K562 (cell line): ENCODE measurements around the gene LINGO4. TPM values are rescaled to one million over a fixed set of nuclear protein-coding genes. Genes with fewer than 3 reads are reported as not detected.

Experiments
- ATAC-seq: fragments of 200-7000 bp; cut with Tn5 transposase; 3 replicates; pipeline ENCODE4 v1.9.1; 2020; ENCODE audit warnings: moderate library complexity
- BruUV-seq: library from RNA; stranded (reverse); fragments of 400-500 nt; replicated peaks from 2 replicates; lab custom pipeline; 2021; lab: Mats Ljungman, UMichigan
- CTCF ChIA-PET: fragments of 300-600 bp; formaldehyde crosslinking; extraction: SDS; loops from one replicate; lab custom pipeline; 2021; ENCODE audit warnings: low intra/inter-chr PET ratio; lab: Yijun Ruan, JAX
- POLR2A ChIA-PET: fragments of 300-600, 350-650 bp; sonication (Branson Sonifier 250); formaldehyde crosslinking; extraction: SDS; loops from one replicate; lab custom pipeline; 2021; ENCODE audit warnings: antibody characterized with exemption, inconsistent platforms; lab: Yijun Ruan, JAX
- DNase-seq, 4 experiments: peaks; one replicate each; pipeline versions ENCODE4 v3.0.0 to v3.0.0-alpha.2; 2011 to 2018; ENCODE audit warnings: low spot score in 3 of 4, mixed read lengths in 3 of 4; ENCODE audit errors: extremely low read depth in 1 of 4
- FAIRE-seq: peaks from 2 replicates; lab custom pipeline; 2011; peaks lifted over from hg19 to GRCh38; lab: Jason Lieb, UNC
- H2AFZ ChIP-seq: 2 replicates; pipeline ENCODE4 v1.6.0; 2011; ENCODE audit warnings: low read depth, low read length, control low read depth, inconsistent platforms
- H3K27ac ChIP-seq: fragments of 200-600 bp; 3 replicates; pipeline ENCODE4 v1.8.0; 2011; ENCODE audit warnings: low read depth, mild to moderate bottlenecking, control low read depth, inconsistent platforms, low read length, moderate library complexity, mixed read lengths; ENCODE audit errors: extremely low read depth
- H3K27me3 ChIP-seq, 2 experiments: fragments of 300-600 bp in 1 of 2; 2 replicates in 1 of 2; 3 replicates in 1 of 2; pipeline versions ENCODE4 v1.6.0 to v1.8.0; 2011; ENCODE audit warnings: inconsistent platforms in 2 of 2, low read length in 2 of 2, mild to moderate bottlenecking in 1 of 2, mixed read lengths in 1 of 2, moderate library complexity in 1 of 2; ENCODE audit not compliant: control insufficient read depth in 2 of 2, insufficient read depth in 2 of 2
- H3K36me3 ChIP-seq: fragments of 300-600 bp; 3 replicates; pipeline ENCODE4 v1.8.0; 2011; ENCODE audit warnings: mild to moderate bottlenecking, low read length, inconsistent platforms; ENCODE audit not compliant: control insufficient read depth, insufficient read depth
- H3K4me1 ChIP-seq, 2 experiments: fragments of 200-600 bp in 1 of 2; replicated peaks in 1 of 2; 2 replicates in 1 of 2; 3 replicates in 1 of 2; pipeline versions ENCODE4 v1.5.1 to v1.8.0; 2011; ENCODE audit warnings: inconsistent platforms in 2 of 2, low read length in 2 of 2, mild to moderate bottlenecking in 1 of 2, mixed read lengths in 1 of 2, moderate library complexity in 1 of 2; ENCODE audit not compliant: control insufficient read depth in 2 of 2, insufficient read depth in 2 of 2
- H3K4me2 ChIP-seq: 2 replicates; pipeline ENCODE4 v1.6.1; 2011; ENCODE audit warnings: low read length, control low read depth, inconsistent platforms, mixed read lengths; ENCODE audit not compliant: insufficient read depth
- H3K4me3 ChIP-seq: fragments of 200-600 bp; sonication (generic), shearing (Covaris generic); 2 replicates; pipeline ENCODE4 v1.5.1; 2016; ENCODE audit warnings: control low read depth, inconsistent platforms
- H3K79me2 ChIP-seq: fragments of 200-600 bp; 3 replicates; pipeline ENCODE4 v1.8.0; 2011; ENCODE audit warnings: low read length, inconsistent platforms; ENCODE audit not compliant: control insufficient read depth, insufficient read depth
- H3K9ac ChIP-seq, 2 experiments: 2 replicates each; pipeline versions ENCODE4 v1.6.0 to v1.6.1; 2011; ENCODE audit warnings: low read depth in 2 of 2, low read length in 2 of 2, control low read depth in 1 of 2, inconsistent platforms in 1 of 2, mild to moderate bottlenecking in 1 of 2, mixed read lengths in 1 of 2; ENCODE audit not compliant: insufficient read depth in 1 of 2
- H3K9me1 ChIP-seq: one replicate; pipeline ENCODE4 v1.6.0; 2011; ENCODE audit warnings: inconsistent platforms, mild to moderate bottlenecking, low read length, moderate library complexity; ENCODE audit not compliant: control insufficient read depth, insufficient read depth
- H3K9me3 ChIP-seq: replicated peaks from 2 replicates; pipeline ENCODE4 v1.5.1; 2011; ENCODE audit warnings: low read depth, low read length, inconsistent platforms; ENCODE audit not compliant: control insufficient read depth, insufficient read depth
- H4K20me1 ChIP-seq: replicated peaks from 2 replicates; pipeline ENCODE4 v1.6.1; 2011; ENCODE audit warnings: low read length, inconsistent platforms, mixed read lengths; ENCODE audit not compliant: control insufficient read depth, insufficient read depth
- ESRRA ChIP-seq: fragments of 450-650 bp; IDR thresholded peaks from 2 replicates; pipeline ENCODE4 v1.6.1; 2014; ENCODE audit warnings: low read depth, mild to moderate bottlenecking, moderate library complexity, borderline replicate concordance
- ETV6 ChIP-seq, 3 experiments: fragments of 150-350 bp in 1 of 3; sonication (generic) in 1 of 3; formaldehyde crosslinking in 1 of 3; IDR thresholded peaks; 2 replicates each; pipeline versions ENCODE4 v1.6.1 to v1.8.0; 2014 to 2022; ENCODE audit warnings: borderline replicate concordance in 2 of 3, low read depth in 2 of 3, antibody characterized with exemption in 1 of 3, low read length in 1 of 3, mild to moderate bottlenecking in 1 of 3, missing genetic modification reagents in 1 of 3
- FOXA1 ChIP-seq: fragments of 450-650 bp; IDR thresholded peaks from 2 replicates; pipeline ENCODE4 v1.6.1; 2016; ENCODE audit warnings: mild to moderate bottlenecking, borderline replicate concordance
- HINFP ChIP-seq: fragments of 450-650 bp; conservative IDR thresholded peaks from 2 replicates; pipeline ENCODE4 v1.6.1; 2016; ENCODE audit warnings: missing genetic modification characterization, low read depth, mild to moderate bottlenecking, control low read depth, missing compliant biosample characterization
- IRF1 ChIP-seq: sonication (generic); formaldehyde crosslinking; IDR thresholded peaks from 2 replicates; pipeline ENCODE4 v1.8.0; 2022; ENCODE audit warnings: missing genetic modification reagents, mild to moderate bottlenecking, borderline replicate concordance
- JUN ChIP-seq, 2 experiments: sonication (generic) in 1 of 2; formaldehyde crosslinking in 1 of 2; IDR thresholded peaks; 2 replicates each; pipeline versions ENCODE4 v1.6.1 to v1.8.0; 2012 to 2022; ENCODE audit warnings: borderline replicate concordance in 2 of 2, mild to moderate bottlenecking in 2 of 2, improper control_type of control experiment in 1 of 2, low read depth in 1 of 2, low read length in 1 of 2, missing genetic modification reagents in 1 of 2
- KDM1A ChIP-seq, 2 experiments: fragments of 450-650 bp; IDR thresholded peaks; 2 replicates each; pipeline ENCODE4 v1.6.1; 2016; ENCODE audit warnings: mild to moderate bottlenecking in 2 of 2
- MYBL2 ChIP-seq, 2 experiments: fragments of 450-650 bp in 1 of 2; sonication (generic) in 1 of 2; formaldehyde crosslinking in 1 of 2; IDR thresholded peaks; 2 replicates each; pipeline versions ENCODE4 v1.6.1 to v1.8.1; 2017 to 2022; ENCODE audit warnings: borderline replicate concordance in 1 of 2, inconsistent platforms in 1 of 2, low read depth in 1 of 2, mild to moderate bottlenecking in 1 of 2, missing genetic modification reagents in 1 of 2, moderate library complexity in 1 of 2
- PCBP1 ChIP-seq: fragments of 200-400 bp; formaldehyde crosslinking; IDR thresholded peaks from 2 replicates; pipeline ENCODE4 v1.6.1; 2018; ENCODE audit warnings: mild to moderate bottlenecking, low read depth, low read length; ENCODE audit not compliant: poor library complexity, severe bottlenecking
- RBBP5 ChIP-seq: fragments of 200-600 bp; sonication (generic); IDR thresholded peaks from 2 replicates; pipeline ENCODE4 v1.6.1; 2012; ENCODE audit warnings: borderline replicate concordance, mild to moderate bottlenecking, low read length, control low read depth, inconsistent platforms; ENCODE audit not compliant: insufficient read depth, poor library complexity, severe bottlenecking
- ZKSCAN3 ChIP-seq: fragments of 250-450 bp; sonication (Bioruptor Pico); IDR thresholded peaks from 2 replicates; pipeline ENCODE4 v1.4.0; 2020
- ZNF232 ChIP-seq: sonication (generic); formaldehyde crosslinking; IDR thresholded peaks from 2 replicates; pipeline ENCODE4 v1.8.0; 2022; ENCODE audit warnings: mild to moderate bottlenecking, missing genetic modification reagents
- WGBS: fragments of 100-300 bp; shearing (Covaris generic); methylation state at CpG from one replicate; pipeline ENCODE4 v1.1.6; 2016; ENCODE audit warnings: low coverage, mixed read lengths; ENCODE audit not compliant: insufficient coverage; ENCODE audit errors: missing lambda C conversion rate; 5-methylcytosine and 5-hydroxymethylcytosine counted together
- in situ Hi-C: fragments of 300-500 bp; cut with MboI; formaldehyde crosslinking; loops from 4 replicates; pipeline ENCODE4 v1.15.0; 2018; ENCODE audit warnings: inconsistent platforms, mixed read lengths
- intact Hi-C: fragments of 100-400 bp; cut with micrococcal nuclease; formaldehyde crosslinking; loops from 2 replicates; pipeline ENCODE4 v1.14.2; 2022
- polyA plus RNA-seq, 8 experiments: library from polyadenylated mRNA; depleted of rRNA in 4 of 8; stranded (reverse) in 5 of 8; unstranded in 3 of 8; fragments of >200 nt; fragmentation: Nextera tagmentation in 2 of 8; fragmentation: Illumina TruSeq in 1 of 8; extraction: Ambion mirVana in 2 of 8; extraction: Trizol in 1 of 8; gene quantifications; 2 replicates each; pipeline versions ENCODE4 v1.2.1 to v1.2.3, GENCODE V29; 2011 to 2014; ENCODE audit warnings: inconsistent platforms in 1 of 8, missing spikeins in 1 of 8
- total RNA-seq, 7 experiments: library from RNA; depleted of rRNA in 6 of 7; stranded (reverse); fragments of >200 nt in 6 of 7; fragmentation: Illumina TruSeq in 2 of 7; extraction: Trizol in 2 of 7; gene quantifications; 2 replicates each; pipeline versions ENCODE4 v1.2.1 to v1.2.3, GENCODE V29; 2011 to 2021; ENCODE audit warnings: low replicate concordance in 1 of 7

LINGO4 gene
- total and polyA plus RNA-seq, 9 of the 15 experiments (the other 6 are each of a cell fraction or from before 2014, with no cell fraction given): not detected

GRCh38 chr1:151798571-151798970, 6.6 kb downstream of the LINGO4 start (continued):
- TF ChIP-seq IRF1 (CRISPR knock-in tag): no peak
- TF ChIP-seq FOXA1: no peak
- TF ChIP-seq ZNF232: no peak
- TF ChIP-seq ZKSCAN3 (CRISPR knock-in tag): no peak

GRCh38 chr1:151790940-151791651, 14.1 kb downstream of the LINGO4 start:
- Histone ChIP-seq H3K36me3 (no peaks in the 10 kb centered on the region), H3K27me3 (no peaks in the 10 kb centered on the region), H3K4me1 (peaks cover 4 to 13% of the 10 kb centered on the region in 2 experiments; a peak in 4 of 5 replicates), H4K20me1 (no peaks in the 10 kb centered on the region), H3K79me2 (no peaks in the 10 kb centered on the region; the same call in 2 of the 3 replicates), H3K4me3 (peak overlapping the region; percentile 70), H3K9me1 (no peaks in the 10 kb centered on the region), H3K9me3 (no peaks in the 10 kb centered on the region), H2AFZ (peak overlapping the region; percentile 97), H3K9ac (peak overlapping the region; percentile 49 to 95), H3K4me2 (peak overlapping the region; percentile 97), H3K27ac (peak overlapping the region; percentile 27)
- BruUV-seq: TSS peak; percentile 93
- ChIA-PET CTCF (interaction anchor here (1.5 kb wide), 1 partner anchor 98 kb away, joined by 3 read pairs; no protein-coding TSS in a partner anchor), POLR2A (interaction anchor here (0.9 to 3.9 kb wide), 3 partner anchors 11 to 22 kb away, joined by 3 to 15 read pairs (median 9); no protein-coding TSS in a partner anchor)
- WGBS: 3% methylated on average over 37 of the region's 52 CpGs
- ATAC-seq (peak; percentile 54), FAIRE-seq (no peak), DNase-seq (peak; percentile 45 to 71 (median 60))
- intact Hi-C loops: no loop called here
- in situ Hi-C loops: no loop called here
- TF ChIP-seq ESRRA (no peak), MYBL2 (IDR thresholded peaks at IDR 0.05; ENCODE audit: low read depth) (peak; percentile 52; the same call in 1 of the 2 replicates), MYBL2 (CRISPR knock-in tag; IDR thresholded peaks at IDR 0.05; ENCODE audit: borderline replicate concordance) (no peak), HINFP (0 out of 2 replicates have a peak, but pooled peaks have one; percentile 33), KDM1A (IDR thresholded peaks at IDR 0.05) (peak; percentile 81 to 86; a peak in 3 of 4 replicates), ETV6 (IDR thresholded peaks at IDR 0.05; ENCODE audit: borderline replicate concordance in 1 of 2, low read depth in 2 of 2, low read length in 1 of 2) (no peak), ETV6 (CRISPR knock-in tag; IDR thresholded peaks at IDR 0.05; ENCODE audit: borderline replicate concordance) (no peak), RBBP5 (peak; percentile 17), PCBP1 (no peak), JUN (IDR thresholded peaks at IDR 0.05; ENCODE audit: borderline replicate concordance, low read depth, low read length) (no peak), JUN (CRISPR knock-in tag; IDR thresholded peaks at IDR 0.05; ENCODE audit: borderline replicate concordance) (0 out of 2 replicates have a peak, but pooled peaks have one; percentile 23)
